HG02870 (cell line): ENCODE results near the gene AIPL1.

Experiments
- ATAC-seq: cut with Tn5 transposase; IDR thresholded peaks from one replicate; pipeline ENCODE4 v1.9.1; 2021; ENCODE audit warnings: mild to moderate bottlenecking, moderate library complexity; ENCODE audit not compliant: unreplicated experiment

The AIPL1 gene

GRCh38 chr17:6468051-6468790, 33.3 kb upstream of the AIPL1 start:
- no peak for ATAC-seq

- no peak for ATAC-seq
These were observed 32.6 kb upstream of the AIPL1 start for GRCh38 chr17:6467567-6467966.

GRCh38 chr17:6465206-6466003, 30.5 kb upstream of the AIPL1 start:
- no peak for ATAC-seq

GRCh38 chr17:6464446-6465041, 29.6 kb upstream of the AIPL1 start:
- no peak for ATAC-seq

- no peak for ATAC-seq
These were observed 28.9 kb upstream of the AIPL1 start for GRCh38 chr17:6463616-6464445.

GRCh38 chr17:6462692-6463091, 27.8 kb upstream of the AIPL1 start:
- ATAC-seq: no peak

- ATAC-seq: no peak
These were observed 27.0 kb upstream of the AIPL1 start for GRCh38 chr17:6461792-6462524.

- ATAC-seq: no peak
These were observed 26.3 kb upstream of the AIPL1 start for GRCh38 chr17:6461246-6461645.

- no peak for ATAC-seq
These were observed 25.7 kb upstream of the AIPL1 start for GRCh38 chr17:6460531-6461161.

GRCh38 chr17:6458460-6458950, 23.6 kb upstream of the AIPL1 start:
- ATAC-seq: no peak

GRCh38 chr17:6457688-6458459, 23.0 kb upstream of the AIPL1 start:
- no peak for ATAC-seq

GRCh38 chr17:6456914-6457687, 22.2 kb upstream of the AIPL1 start:
- no peak for ATAC-seq

GRCh38 chr17:6456321-6456720, 21.4 kb upstream of the AIPL1 start:
- ATAC-seq: no peak

- no peak for ATAC-seq
These were observed 20.4 kb upstream of the AIPL1 start for GRCh38 chr17:6455321-6455705.

- no peak for ATAC-seq
These were observed 19.8 kb upstream of the AIPL1 start for GRCh38 chr17:6454495-6455320.

GRCh38 chr17:6453279-6454024, 18.5 kb upstream of the AIPL1 start:
- ATAC-seq: no peak
